HepG2 (cell line): Measurements from ENCODE around the gene TMEM107. TPM values are rescaled to one million over a fixed set of nuclear protein-coding genes. Genes with fewer than 3 reads are reported as not detected.

Experiments used
- FOXA3 ChIP-seq: IDR thresholded peaks from 2 replicates; pipeline ENCODE4 v1.6.1; 2016; ENCODE audit warnings: missing genetic modification reagents, missing compliant biosample characterization
- GZF1 ChIP-seq: sonication (generic); formaldehyde crosslinking; IDR thresholded peaks from 2 replicates; pipeline ENCODE4 v1.5.1; 2020; ENCODE audit warnings: mild to moderate bottlenecking, missing genetic modification reagents
- HNF4G ChIP-seq, 2 experiments: sonication (generic) in 1 of 2; formaldehyde crosslinking in 1 of 2; IDR thresholded peaks; 2 replicates each; pipeline versions ENCODE4 v1.4.0 to v1.6.1; 2011 to 2020; ENCODE audit warnings: borderline replicate concordance in 2 of 2, low read depth in 2 of 2, mild to moderate bottlenecking in 2 of 2, low read length in 1 of 2, missing genetic modification reagents in 1 of 2, moderate library complexity in 1 of 2
- HNRNPUL1 ChIP-seq: fragments of 200-400 bp; formaldehyde crosslinking; IDR thresholded peaks from 2 replicates; pipeline ENCODE4 v1.6.1; 2017; ENCODE audit warnings: low read depth, mild to moderate bottlenecking, low read length, moderate library complexity
- IKZF1 ChIP-seq: fragments of 450-650 bp; IDR thresholded peaks from 2 replicates; pipeline ENCODE4 v1.7.1; 2016
- MATR3 ChIP-seq: sonication (generic); formaldehyde crosslinking; IDR thresholded peaks from 2 replicates; pipeline ENCODE4 v1.4.0; 2020; ENCODE audit warnings: missing genetic modification reagents
- POLR2A ChIP-seq, 2 experiments: IDR thresholded peaks; 2 replicates each; pipeline ENCODE4 v1.6.1; 2011; ENCODE audit warnings: low read depth in 2 of 2, low read length in 2 of 2, mild to moderate bottlenecking in 1 of 2, moderate library complexity in 1 of 2; ENCODE audit not compliant: insufficient read depth in 1 of 2
- SAFB2 ChIP-seq: sonication (generic); formaldehyde crosslinking; IDR thresholded peaks from 2 replicates; pipeline ENCODE4 v1.5.1; 2020; ENCODE audit warnings: missing genetic modification reagents, low read depth, mild to moderate bottlenecking, borderline replicate concordance
- ZNF12 ChIP-seq: sonication (generic); formaldehyde crosslinking; IDR thresholded peaks from 2 replicates; pipeline ENCODE4 v1.5.0; 2020; ENCODE audit warnings: missing genetic modification reagents
- ZNF224 ChIP-seq: sonication (generic); formaldehyde crosslinking; IDR thresholded peaks from 2 replicates; pipeline ENCODE4 v1.5.0; 2020; ENCODE audit warnings: mild to moderate bottlenecking, missing genetic modification reagents
- ZNF644 ChIP-seq: IDR thresholded peaks from 2 replicates; pipeline ENCODE4 v1.6.1; 2016; ENCODE audit warnings: low read depth
- polyA plus RNA-seq, 8 experiments: library from polyadenylated mRNA; depleted of rRNA in 3 of 8; stranded (reverse) in 7 of 8; unstranded in 1 of 8; fragments of >200 nt; fragmentation: Illumina TruSeq in 4 of 8; extraction: Trizol in 4 of 8; gene quantifications; 2 replicates each; pipeline versions ENCODE4 v1.2.1 to v1.2.3, GENCODE V29; 2011 to 2016; ENCODE audit warnings: low read depth in 4 of 8, missing spikeins in 1 of 8, mixed read lengths in 1 of 8; ENCODE audit not compliant: insufficient read depth in 1 of 8
- total RNA-seq, 5 experiments: library from RNA; depleted of rRNA; stranded (reverse); fragments of >200 nt; fragmentation: Illumina TruSeq; extraction: Trizol; gene quantifications; 2 replicates each; pipeline ENCODE4 v1.2.3, GENCODE V29; 2016; ENCODE audit warnings: low read depth in 1 of 5
- TF ChIP-seq, protein P1 (sequence below): sonication (generic); formaldehyde crosslinking; IDR thresholded peaks from 2 replicates; pipeline ENCODE4 v1.5.0; 2020; ENCODE audit warnings: missing genetic modification reagents
- TF ChIP-seq, protein P2 (sequence below), 2 experiments: sonication (generic) in 1 of 2; formaldehyde crosslinking in 1 of 2; IDR thresholded peaks; 2 replicates each; pipeline versions ENCODE4 v1.6.1 to v1.9.0; 2014 to 2022; ENCODE audit warnings: antibody characterized with exemption in 1 of 2, borderline replicate concordance in 1 of 2, inconsistent platforms in 1 of 2, low read depth in 1 of 2, missing genetic modification reagents in 1 of 2
- TF ChIP-seq, protein P3 (sequence below): sonication (generic); formaldehyde crosslinking; IDR thresholded peaks from 2 replicates; pipeline ENCODE4 v1.4.0; 2020; ENCODE audit warnings: mild to moderate bottlenecking, missing genetic modification reagents
- TF ChIP-seq, protein P4 (sequence below): sonication (generic); formaldehyde crosslinking; IDR thresholded peaks from 2 replicates; pipeline ENCODE4 v1.5.1; 2020; ENCODE audit warnings: missing genetic modification reagents, mild to moderate bottlenecking, borderline replicate concordance

The TMEM107 gene
- total and polyA plus RNA-seq, 2 of the 13 experiments (the other 11 are each of a cell fraction or from before 2014, with no cell fraction given), result 7.2 to 15.3 TPM

DNA sequence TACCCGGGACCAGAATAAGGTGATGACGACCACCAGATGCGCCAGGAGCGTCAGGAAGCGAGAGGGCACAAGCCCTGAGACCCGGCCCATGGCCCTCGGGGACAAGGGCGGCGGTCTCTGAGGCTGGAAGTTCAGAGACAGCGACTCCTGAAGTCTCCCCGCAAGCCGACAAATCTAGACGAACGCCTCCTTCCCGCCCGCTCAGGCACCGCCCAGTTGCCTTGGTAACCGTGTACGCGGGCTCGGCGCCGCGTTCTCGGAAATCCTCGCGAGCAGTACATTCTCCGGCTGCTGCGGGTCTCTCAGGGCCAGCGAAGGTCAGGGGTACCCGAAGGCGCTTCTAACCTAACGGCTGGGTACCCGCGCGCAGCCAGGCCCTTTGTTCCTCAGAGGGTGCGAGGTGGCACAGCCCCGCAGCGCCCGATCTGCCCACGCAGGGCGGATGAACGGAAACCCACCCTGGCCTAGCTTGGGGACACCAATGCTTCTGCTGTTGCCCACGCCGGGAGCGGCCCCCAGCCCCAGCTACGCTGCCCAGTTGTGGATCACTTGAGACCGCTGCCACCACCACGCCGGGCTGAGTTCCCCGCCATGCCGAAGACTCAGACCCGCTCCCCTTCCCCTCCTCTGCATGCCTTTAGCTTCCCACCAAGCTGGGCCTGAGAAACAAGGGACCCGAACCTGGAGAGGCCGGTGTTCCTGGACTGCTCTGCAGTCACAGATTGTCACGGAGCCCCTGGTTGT lies at the start of gene TMEM107 (continued):
- TF ChIP-seq IKZF1, result no peak
- peak; percentile 15 to 59; a peak in 3 of 4 replicates for TF ChIP-seq POLR2A (IDR thresholded peaks at IDR 0.05; ENCODE audit: insufficient read depth in 1 of 2, low read depth in 2 of 2, low read length in 2 of 2)
- TF ChIP-seq FOXA3, result no peak; the same call in 1 of the 2 replicates
- TF ChIP-seq, protein P1, sequence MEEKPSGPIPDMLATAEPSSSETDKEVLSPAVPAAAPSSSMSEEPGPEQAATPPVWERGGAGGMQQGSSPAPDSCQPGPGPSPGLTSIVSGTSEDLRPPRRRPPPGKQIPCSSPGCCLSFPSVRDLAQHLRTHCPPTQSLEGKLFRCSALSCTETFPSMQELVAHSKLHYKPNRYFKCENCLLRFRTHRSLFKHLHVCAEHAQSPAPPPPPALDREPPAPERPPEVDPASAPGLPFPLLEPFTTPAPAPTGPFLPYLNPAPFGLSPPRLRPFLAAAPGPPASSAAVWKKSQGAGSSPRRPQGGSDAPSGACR (CRISPR knock-in tag), result no peak
- 0 out of 2 replicates have a peak, but pooled peaks have one; percentile 77 for TF ChIP-seq SAFB2 (CRISPR knock-in tag)
- peak; percentile 73; the same call in 1 of the 2 replicates for TF ChIP-seq GZF1 (CRISPR knock-in tag)
- TF ChIP-seq ZNF224, result no peak
- TF ChIP-seq, protein P2, sequence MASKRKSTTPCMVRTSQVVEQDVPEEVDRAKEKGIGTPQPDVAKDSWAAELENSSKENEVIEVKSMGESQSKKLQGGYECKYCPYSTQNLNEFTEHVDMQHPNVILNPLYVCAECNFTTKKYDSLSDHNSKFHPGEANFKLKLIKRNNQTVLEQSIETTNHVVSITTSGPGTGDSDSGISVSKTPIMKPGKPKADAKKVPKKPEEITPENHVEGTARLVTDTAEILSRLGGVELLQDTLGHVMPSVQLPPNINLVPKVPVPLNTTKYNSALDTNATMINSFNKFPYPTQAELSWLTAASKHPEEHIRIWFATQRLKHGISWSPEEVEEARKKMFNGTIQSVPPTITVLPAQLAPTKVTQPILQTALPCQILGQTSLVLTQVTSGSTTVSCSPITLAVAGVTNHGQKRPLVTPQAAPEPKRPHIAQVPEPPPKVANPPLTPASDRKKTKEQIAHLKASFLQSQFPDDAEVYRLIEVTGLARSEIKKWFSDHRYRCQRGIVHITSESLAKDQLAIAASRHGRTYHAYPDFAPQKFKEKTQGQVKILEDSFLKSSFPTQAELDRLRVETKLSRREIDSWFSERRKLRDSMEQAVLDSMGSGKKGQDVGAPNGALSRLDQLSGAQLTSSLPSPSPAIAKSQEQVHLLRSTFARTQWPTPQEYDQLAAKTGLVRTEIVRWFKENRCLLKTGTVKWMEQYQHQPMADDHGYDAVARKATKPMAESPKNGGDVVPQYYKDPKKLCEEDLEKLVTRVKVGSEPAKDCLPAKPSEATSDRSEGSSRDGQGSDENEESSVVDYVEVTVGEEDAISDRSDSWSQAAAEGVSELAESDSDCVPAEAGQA (IDR thresholded peaks at IDR 0.05; ENCODE audit: low read depth), result no peak
- TF ChIP-seq, protein P2 (CRISPR knock-in tag; IDR thresholded peaks at IDR 0.05; ENCODE audit: borderline replicate concordance), result no peak
- TF ChIP-seq, protein P3, sequence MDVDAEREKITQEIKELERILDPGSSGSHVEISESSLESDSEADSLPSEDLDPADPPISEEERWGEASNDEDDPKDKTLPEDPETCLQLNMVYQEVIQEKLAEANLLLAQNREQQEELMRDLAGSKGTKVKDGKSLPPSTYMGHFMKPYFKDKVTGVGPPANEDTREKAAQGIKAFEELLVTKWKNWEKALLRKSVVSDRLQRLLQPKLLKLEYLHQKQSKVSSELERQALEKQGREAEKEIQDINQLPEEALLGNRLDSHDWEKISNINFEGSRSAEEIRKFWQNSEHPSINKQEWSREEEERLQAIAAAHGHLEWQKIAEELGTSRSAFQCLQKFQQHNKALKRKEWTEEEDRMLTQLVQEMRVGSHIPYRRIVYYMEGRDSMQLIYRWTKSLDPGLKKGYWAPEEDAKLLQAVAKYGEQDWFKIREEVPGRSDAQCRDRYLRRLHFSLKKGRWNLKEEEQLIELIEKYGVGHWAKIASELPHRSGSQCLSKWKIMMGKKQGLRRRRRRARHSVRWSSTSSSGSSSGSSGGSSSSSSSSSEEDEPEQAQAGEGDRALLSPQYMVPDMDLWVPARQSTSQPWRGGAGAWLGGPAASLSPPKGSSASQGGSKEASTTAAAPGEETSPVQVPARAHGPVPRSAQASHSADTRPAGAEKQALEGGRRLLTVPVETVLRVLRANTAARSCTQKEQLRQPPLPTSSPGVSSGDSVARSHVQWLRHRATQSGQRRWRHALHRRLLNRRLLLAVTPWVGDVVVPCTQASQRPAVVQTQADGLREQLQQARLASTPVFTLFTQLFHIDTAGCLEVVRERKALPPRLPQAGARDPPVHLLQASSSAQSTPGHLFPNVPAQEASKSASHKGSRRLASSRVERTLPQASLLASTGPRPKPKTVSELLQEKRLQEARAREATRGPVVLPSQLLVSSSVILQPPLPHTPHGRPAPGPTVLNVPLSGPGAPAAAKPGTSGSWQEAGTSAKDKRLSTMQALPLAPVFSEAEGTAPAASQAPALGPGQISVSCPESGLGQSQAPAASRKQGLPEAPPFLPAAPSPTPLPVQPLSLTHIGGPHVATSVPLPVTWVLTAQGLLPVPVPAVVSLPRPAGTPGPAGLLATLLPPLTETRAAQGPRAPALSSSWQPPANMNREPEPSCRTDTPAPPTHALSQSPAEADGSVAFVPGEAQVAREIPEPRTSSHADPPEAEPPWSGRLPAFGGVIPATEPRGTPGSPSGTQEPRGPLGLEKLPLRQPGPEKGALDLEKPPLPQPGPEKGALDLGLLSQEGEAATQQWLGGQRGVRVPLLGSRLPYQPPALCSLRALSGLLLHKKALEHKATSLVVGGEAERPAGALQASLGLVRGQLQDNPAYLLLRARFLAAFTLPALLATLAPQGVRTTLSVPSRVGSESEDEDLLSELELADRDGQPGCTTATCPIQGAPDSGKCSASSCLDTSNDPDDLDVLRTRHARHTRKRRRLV (CRISPR knock-in tag), result 0 out of 2 replicates have a peak, but pooled peaks have one; percentile 49
- TF ChIP-seq HNRNPUL1, result no peak
- TF ChIP-seq, protein P4, sequence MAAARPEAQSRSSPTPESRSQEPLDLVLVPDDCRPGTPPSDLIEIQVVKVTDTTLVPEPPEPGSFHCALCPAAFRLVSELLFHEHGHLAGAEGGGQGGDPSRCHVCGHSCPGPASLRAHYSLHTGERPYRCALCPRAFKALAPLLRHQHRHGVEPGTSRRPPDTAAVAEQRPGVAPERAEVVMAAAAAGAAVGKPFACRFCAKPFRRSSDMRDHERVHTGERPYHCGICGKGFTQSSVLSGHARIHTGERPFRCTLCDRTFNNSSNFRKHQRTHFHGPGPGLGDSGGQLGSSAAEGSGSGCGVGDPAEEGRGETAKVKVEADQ (CRISPR knock-in tag), result peak; percentile 39; the same call in 1 of the 2 replicates
- no peak for TF ChIP-seq HNF4G (IDR thresholded peaks at IDR 0.05; ENCODE audit: borderline replicate concordance, low read depth, low read length)
- TF ChIP-seq HNF4G (CRISPR knock-in tag; IDR thresholded peaks at IDR 0.05; ENCODE audit: borderline replicate concordance, low read depth), result no peak
- no peak for TF ChIP-seq ZNF12 (CRISPR knock-in tag)
- no peak for TF ChIP-seq ZNF644 (CRISPR knock-in tag)
- no peak for TF ChIP-seq MATR3 (CRISPR knock-in tag)
